Stimulated activated CD8-positive, alpha-beta memory T cell treated with anti-CD3 and anti-CD28 coated beads, Interleukin-15, amount 100 ng/mL, for 48 hours (primary cell): Measurements from ENCODE around the gene PHACTR1.

Experiments
- DNase-seq, 2 donors: peaks; one replicate each; pipeline ENCODE4 v3.0.0-alpha.2; 2020; ENCODE audit warnings: low read depth in 2 of 2

The PHACTR1 gene

DNA sequence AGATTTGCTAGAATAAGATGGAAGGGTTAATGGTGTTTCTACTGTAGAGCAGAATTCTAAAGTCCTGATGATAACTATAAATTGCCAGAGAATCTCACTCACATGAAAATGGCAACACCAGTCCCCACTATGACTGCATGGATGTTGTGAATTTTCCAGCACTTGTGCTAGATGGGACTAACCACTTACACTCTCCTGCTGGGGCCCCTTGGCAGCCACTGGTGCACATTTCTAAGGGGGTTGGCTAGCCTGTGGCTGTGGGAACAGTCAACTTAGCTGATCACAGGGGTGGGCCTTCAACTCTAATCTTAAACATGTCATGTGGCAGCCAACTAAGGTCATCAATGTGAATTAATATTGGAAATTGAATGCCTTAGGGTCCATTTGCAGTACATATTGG is 271.2 kb downstream of the PHACTR1 start:
- DNase-seq, result no peak

DNA sequence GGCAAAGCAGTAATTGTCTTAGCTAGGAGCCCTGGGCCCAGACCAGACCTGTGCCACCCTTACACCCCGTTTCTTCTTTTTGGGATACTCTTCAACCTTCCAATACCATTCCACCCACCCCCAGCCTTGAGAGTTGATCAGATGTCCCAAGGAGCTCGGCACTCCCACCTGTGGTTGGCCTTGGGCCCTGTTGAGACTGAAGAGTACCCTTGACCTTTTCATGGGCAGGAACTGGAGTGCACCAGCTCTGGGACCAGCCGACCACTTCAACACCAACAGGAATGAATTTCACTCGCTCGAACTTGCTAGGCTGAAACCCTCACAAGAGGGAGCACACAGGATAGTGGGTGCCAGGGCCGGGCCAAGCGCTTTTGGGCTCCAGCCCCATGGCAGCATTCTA is 273.6 kb downstream of the PHACTR1 start:
- no peak for DNase-seq

GRCh38 chr6:12991435-12991834 is 274.9 kb downstream of the PHACTR1 start:
- no peak for DNase-seq

GRCh38 chr6:12992770-12993169 is 276.2 kb downstream of the PHACTR1 start:
- no peak for DNase-seq

- no peak for DNase-seq
These were observed 276.8 kb downstream of the PHACTR1 start for GRCh38 chr6:12993283-12993898.

DNA sequence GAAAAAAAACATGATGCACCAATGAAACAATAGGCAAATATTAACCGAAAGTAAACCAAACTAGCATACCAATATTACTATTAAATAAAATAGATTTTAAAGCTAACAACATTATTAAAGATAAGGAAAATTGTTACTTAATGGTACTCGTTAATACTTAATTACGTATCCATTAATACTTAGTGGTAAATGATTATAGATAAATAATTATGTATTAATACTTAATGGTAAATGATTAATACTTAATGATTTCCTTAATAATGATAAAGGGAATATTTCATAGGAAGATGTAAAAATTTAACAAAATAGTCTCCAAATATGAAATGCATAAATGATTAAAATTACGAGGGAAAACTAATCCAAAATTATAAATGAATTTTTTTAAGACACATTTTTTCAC is 278.9 kb downstream of the PHACTR1 start:
- DNase-seq, result no peak

DNA sequence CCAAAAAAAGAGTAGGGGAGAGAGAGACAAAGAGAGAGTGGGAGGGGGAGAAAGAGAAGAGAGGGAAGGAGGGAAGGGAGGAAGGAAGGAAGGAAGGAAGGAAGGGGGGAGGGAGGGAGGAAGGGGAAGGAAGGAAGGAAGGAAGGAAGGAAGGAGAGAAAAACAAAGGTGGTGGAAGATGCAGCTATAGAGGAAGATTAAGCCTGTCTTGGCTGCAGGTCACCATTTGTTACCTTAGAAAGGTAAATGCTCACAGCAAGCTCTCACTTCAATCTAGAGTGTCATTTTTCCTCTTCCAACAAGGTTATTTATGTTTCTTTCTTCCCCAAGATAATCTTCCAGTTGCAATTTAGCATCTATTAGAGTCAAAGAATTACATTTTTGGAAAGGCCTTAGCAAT is 284.0 kb downstream of the PHACTR1 start:
- no peak for DNase-seq

DNA sequence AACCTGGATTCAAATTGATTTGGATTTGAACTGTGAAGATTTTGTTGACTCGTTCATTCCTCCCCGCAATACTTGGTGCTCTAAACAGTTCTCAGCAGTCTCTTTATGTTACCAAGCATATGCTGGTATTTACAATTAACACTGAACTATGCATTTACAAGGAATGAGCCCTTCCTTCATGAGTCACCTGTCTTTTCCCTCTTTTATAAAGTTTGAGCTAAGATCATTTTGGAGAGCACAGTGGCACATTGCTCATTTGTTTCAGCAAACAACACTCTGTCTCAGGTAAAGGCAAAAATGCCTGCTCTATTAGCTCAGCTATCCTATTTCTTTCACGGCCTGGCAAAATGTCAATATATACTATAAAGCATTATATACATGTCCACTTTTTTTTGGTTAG is 285.4 kb downstream of the PHACTR1 start:
- DNase-seq, result no peak

DNA sequence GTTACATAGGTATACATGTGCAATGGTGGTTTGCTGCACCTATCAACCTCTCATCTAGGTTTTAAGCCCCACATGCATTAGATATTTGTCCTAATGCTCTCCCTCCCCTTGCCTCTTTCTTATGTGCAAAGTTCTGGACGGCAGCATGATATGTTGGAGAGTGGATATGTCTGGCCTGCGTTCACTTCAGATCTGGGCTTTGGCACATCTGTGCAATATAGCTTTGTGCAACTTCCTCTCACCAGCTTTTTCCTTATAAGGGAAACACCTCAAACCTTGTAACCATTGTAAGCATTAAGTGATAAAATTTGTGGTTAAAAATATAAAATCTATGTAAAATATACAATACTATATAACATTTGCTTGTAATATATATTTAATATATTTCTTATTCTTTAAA is 288.0 kb downstream of the PHACTR1 start:
- DNase-seq, result no peak

DNA sequence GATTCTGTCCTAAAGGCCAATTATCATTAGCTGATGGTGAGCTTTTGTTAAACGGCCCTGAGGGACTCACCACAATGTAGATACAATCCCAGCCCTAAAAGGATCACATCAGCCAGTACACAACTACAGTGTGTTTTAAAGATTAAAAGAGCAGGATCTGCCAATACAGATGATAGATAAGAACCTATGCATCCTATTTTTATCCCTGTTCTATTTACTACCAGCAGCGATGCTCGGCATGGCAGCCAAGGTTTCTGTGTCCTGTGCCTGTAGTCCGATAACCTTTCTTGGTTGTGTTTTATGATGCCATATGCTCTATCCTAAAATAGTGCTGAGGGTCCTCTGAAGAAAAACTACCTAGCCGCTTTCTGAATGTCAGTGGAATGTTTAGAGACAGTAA is 289.4 kb downstream of the PHACTR1 start:
- DNase-seq, result no peak

DNA sequence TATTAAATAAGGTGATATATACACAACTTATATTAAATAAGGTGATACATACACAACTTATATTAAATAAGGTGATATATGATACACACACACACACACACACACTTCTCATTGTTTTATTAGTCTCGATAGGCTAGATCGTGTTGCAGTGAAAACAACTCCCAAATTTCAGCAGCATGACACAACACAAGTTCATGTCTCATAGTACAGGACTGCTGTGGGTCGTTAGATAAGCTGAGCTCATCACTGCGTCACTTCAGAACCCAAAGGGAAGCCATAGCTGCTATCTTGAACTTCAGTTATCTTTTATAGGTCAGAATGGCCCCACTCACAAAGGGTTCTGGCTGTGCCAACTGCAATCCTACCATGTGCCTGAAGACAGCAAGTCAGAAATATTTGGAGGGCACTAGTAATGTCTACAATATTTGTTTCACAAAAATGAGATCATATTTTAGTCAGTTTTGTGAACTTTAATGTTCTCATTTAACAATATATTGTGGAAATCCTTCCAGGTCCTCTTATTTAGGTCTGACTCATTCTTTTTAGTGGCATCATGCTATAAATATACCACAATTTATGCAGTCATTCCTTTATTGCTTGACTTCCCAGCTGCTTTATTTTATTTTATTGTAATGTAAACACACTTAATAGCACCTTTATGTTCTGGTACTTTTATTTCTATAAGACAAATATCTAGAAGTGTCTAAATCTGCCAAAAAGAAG is 290.2 kb downstream of the PHACTR1 start:
- DNase-seq, result no peak

GRCh38 chr6:13007744-13008143 is 291.2 kb downstream of the PHACTR1 start:
- no peak for DNase-seq

DNA sequence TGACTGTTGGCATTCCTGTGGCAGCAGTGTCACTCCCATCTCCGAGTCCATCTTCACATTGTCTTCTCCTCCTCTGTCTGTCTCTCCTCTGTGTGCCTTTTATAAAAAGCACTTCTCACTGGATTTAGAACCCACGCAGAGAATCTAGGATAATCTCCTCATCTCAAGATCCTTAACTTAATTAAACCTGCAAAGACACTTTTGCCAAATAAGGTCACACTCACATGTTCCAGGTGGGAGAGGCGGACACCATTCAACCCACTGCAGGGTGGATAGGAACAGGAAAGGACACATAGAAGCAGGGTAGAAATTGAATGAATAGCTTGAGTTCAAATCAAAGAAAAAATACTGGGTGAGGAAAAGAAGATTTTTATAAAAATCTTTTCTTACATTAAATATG is 292.5 kb downstream of the PHACTR1 start:
- DNase-seq, result no peak

GRCh38 chr6:13009461-13009860 is 292.9 kb downstream of the PHACTR1 start:
- DNase-seq, result no peak

DNA sequence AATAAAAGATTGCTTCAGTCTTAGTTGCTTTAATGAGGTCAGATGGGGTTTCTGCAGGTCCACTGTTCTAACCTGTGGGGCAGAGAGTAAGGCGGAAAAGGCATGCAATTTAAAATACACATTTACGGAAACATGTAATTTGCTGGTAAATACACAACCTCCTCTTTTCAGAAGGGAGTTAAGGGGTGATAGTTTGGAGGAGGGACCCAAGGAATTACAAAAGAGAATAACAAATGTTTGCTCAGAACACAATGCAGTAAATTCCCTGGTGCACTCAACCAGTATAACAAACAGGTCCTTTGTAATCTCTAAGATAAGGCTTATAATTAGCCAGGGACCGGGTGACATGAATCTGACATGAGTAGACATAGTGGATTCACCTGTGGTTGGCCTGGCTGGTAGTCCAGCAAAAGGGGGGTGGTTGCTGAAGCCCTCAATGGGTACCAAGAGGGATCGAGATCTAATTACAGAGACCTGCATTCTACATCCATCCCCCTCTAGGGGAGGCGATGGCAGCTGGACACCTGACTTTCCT is 295.1 kb downstream of the PHACTR1 start:
- no peak for DNase-seq

DNA sequence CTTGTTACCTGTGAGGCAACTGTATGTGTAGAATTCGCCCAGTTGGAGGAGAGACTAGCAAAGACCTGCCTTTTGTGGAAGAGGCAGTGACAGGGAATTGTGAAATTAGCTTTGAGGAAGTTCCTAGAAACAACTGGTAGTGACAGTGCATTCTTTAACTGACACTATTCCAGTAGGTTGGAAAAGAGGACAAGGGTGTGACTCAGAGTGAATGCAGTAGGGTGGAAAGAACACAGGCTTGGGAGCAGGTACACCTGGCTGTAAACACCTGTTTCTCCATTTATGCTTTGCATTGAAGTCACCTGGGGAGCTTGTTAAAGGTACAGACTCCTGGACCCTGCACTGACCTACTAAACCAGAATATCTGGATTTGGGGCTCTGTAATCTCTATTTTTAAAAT is 295.7 kb downstream of the PHACTR1 start:
- DNase-seq, result no peak

DNA sequence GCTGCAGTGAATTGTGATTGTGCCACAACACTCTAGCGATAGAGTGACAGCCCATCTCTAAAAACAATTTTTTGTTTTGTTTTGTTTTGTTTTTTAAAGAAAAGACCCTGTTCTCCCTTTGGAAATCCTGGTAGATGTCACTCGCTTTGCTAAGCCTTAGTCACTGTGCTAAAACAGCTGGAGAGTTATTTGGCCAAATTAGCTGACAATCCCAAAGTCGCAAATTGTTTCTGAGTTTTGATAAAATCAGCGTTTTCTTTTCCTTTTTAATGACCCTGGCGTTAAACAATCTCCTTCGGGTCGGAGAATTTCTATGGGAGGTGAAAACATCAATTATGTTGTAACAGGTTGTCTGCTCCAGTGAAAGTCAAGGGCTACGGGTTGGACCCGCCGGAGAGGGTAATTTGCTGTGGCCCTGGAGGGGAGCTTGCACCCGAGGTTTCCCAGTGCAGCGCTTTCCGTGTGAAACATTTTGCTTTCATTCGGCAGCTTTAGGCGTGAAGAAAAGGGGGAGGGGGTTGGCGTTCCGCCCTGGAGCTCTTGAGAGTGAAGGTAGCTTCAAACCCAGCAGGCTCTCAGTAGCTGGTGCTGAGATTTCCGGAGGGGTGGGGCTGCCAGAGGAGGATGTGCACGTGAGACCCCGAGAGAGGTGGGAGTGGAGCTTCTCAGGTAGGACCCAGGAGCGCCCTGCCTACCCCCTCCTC is 296.6 kb downstream of the PHACTR1 start:
- DNase-seq, result no peak

- DNase-seq, result no peak
These were observed 297.3 kb downstream of the PHACTR1 start for GRCh38 chr6:13013681-13014503.

- no peak for DNase-seq
These were observed 298.2 kb downstream of the PHACTR1 start for GRCh38 chr6:13014504-13015378.

GRCh38 chr6:13015379-13015681 is 298.8 kb downstream of the PHACTR1 start:
- no peak for DNase-seq

DNA sequence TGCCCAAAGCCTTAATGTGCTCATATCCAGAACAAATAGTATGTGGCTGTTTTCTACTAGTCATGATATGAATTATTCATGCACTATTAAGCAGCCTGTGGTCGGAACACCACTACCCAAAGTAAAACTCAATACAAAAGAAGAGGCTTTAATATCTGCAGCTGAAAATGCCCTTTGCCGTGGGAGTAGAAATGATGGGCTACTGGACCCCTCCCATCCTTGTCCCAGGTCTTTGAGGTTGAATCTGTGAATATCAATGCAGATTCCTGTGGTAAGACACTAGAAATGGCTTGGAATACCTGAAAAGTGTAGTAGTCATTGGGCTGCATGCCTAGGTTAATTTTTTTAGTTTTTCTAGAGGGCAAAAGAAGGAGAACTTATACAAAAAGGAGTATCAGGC is 308.0 kb downstream of the PHACTR1 start:
- no peak for DNase-seq
